HPDE6-E6E7 (cell line): ENCODE data around the gene HSPA8.
"Not testable (repeated sequence)": the region's sequence is repeated elsewhere in the genome, so short reads cannot be mapped to it uniquely, and the experiment has no call there.

Experiments used
- DNase-seq: peaks from one replicate; pipeline ENCODE4 v3.0.0; 2011; ENCODE audit warnings: missing footprints; ENCODE audit errors: extremely low spot score

HSPA8 gene

GRCh38 chr11:123061403-123062157, at the start of gene HSPA8:
HSPA8 (minus strand) TSS chr11:123062136; CDS start chr11:123061324, 812 bp downstream.
- DNase-seq, result no peak

GRCh38 chr11:123111465-123111864, 49.5 kb upstream of the HSPA8 start:
- DNase-seq, result peak; percentile 65

GRCh38 chr11:123110397-123110796, 48.5 kb upstream of the HSPA8 start:
- no peak for DNase-seq

GRCh38 chr11:123107945-123108495, 46.1 kb upstream of the HSPA8 start:
- no peak for DNase-seq

- no peak for DNase-seq
These were observed 42.8 kb upstream of the HSPA8 start for GRCh38 chr11:123104697-123105096.

- no peak for DNase-seq
These were observed 41.5 kb upstream of the HSPA8 start for GRCh38 chr11:123103326-123103980.

GRCh38 chr11:123100379-123101085, 38.6 kb upstream of the HSPA8 start:
- DNase-seq, result no peak

GRCh38 chr11:123098990-123099389, 37.1 kb upstream of the HSPA8 start:
- no peak for DNase-seq

GRCh38 chr11:123093739-123094138, 31.8 kb upstream of the HSPA8 start:
- no peak for DNase-seq

GRCh38 chr11:123091506-123091905, 29.6 kb upstream of the HSPA8 start:
- DNase-seq, result no peak

- DNase-seq, result not testable (repeated sequence)
These were observed 28.2 kb upstream of the HSPA8 start for GRCh38 chr11:123090168-123090567.

- not testable (repeated sequence) for DNase-seq
These were observed 27.0 kb upstream of the HSPA8 start for GRCh38 chr11:123088896-123089295.

GRCh38 chr11:123087657-123088056, 25.7 kb upstream of the HSPA8 start:
- DNase-seq, result not testable (repeated sequence)

- DNase-seq, result no peak
These were observed 24.4 kb upstream of the HSPA8 start for GRCh38 chr11:123086305-123086704.

GRCh38 chr11:123085497-123085896, 23.6 kb upstream of the HSPA8 start:
- no peak for DNase-seq

- no peak for DNase-seq
These were observed 22.5 kb upstream of the HSPA8 start for GRCh38 chr11:123084454-123084853.

GRCh38 chr11:123083623-123084029, 21.7 kb upstream of the HSPA8 start:
- peak; percentile 87 for DNase-seq

GRCh38 chr11:123082977-123083376, 21.0 kb upstream of the HSPA8 start:
- DNase-seq, result no peak

- DNase-seq, result no peak
These were observed 18.1 kb upstream of the HSPA8 start for GRCh38 chr11:123080015-123080414.

- no peak for DNase-seq
These were observed 14.5 kb upstream of the HSPA8 start for GRCh38 chr11:123076484-123076883.

GRCh38 chr11:123073343-123074057, 11.6 kb upstream of the HSPA8 start:
- no peak for DNase-seq

- DNase-seq, result no peak
These were observed 10.8 kb upstream of the HSPA8 start for GRCh38 chr11:123072762-123073161.
